Dermis blood vessel endothelial cell (primary cell): ENCODE results near the gene XCL2. TPM values are rescaled to one million over a fixed set of nuclear protein-coding genes. Genes with fewer than 3 reads are reported as not detected.

Source experiments
- DNase-seq: peaks from one replicate; pipeline ENCODE4 v3.0.0; 2010
- total RNA-seq: library from RNA; depleted of rRNA; stranded (reverse); fragments of >200 nt; gene quantifications from 2 replicates; pipeline ENCODE4 v1.2.3, GENCODE V29; 2014

Gene XCL2
- total RNA-seq, 1 donor from 2014 or later, result not detected

DNA sequence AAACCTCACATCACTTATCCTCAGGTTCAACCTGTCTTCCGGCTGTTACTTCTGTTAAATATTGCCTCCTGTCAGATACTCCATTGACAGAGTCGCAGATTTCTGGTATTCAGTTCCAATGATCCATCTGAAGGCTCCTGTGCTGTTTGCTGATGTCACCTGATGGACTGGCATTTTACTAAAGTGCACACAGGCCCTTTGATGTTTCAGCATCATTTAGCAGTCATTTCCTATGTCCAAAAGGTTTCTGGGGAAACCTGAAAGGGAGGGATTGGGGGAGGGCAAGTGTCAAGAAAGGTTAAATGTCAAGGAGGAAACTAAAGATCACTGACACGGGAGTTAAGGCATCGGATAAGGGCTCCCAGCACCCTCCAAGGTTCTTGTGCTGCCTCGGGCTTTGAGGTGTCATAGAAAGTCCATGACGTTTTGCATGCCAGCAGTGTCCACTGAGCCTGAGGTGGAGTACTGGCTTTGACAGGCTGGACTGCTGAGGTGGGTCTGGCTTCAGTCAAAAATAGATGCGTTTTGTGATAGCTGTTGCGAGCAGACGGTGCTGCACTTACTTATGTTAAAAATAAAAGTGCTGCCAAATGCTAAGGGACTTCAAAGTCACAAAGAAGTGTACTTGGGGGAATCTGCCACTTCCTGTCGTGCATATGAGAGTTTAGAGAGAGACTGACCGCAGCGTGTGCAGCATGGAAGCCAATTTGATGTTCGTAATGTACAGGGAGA is 30.8 kb downstream of the XCL2 start:
- DNase-seq, result no peak

DNA sequence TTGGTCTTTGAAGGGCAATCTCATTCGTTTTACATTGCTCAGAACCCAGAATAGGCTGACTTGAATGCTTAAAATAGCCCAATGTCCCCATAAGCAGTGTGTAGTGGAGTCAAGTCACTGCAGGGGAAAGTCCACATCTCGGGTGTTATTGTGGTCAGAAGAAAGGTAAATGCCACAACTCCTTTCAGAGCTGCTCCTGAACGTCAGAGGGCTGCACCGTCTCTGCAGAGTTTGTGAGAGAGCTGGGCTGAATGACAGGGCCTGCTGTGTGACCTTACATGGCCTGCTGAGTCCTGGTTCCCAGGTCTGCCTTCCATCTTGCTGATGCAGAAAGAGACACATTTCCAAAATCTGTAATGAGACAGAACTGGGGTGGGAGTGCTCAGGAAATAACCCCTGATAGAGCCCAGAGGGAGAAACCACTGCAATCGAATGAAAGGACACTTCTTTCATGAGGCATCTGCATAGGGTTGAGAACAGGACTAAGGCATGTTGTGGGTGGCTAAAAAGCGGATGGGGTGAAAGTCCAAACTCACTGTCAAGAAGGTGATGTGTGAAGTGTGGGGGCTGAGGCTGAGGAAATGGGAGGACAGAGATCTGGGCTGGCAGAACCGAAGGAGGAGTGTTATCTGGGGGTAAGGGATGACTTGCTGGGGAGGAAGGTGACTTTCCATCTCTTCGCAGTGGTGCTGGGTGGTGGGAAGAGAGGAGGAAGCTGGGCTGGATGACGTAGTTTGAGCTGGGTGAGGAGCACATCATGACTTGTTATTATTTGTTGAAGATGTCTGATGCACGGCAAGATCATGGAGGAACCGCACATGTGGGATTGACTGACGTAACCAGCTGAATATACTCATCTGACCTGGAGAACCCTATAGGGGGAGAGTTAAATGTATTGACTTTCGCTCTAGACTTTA is 33.7 kb downstream of the XCL2 start:
- DNase-seq, result no peak

DNA sequence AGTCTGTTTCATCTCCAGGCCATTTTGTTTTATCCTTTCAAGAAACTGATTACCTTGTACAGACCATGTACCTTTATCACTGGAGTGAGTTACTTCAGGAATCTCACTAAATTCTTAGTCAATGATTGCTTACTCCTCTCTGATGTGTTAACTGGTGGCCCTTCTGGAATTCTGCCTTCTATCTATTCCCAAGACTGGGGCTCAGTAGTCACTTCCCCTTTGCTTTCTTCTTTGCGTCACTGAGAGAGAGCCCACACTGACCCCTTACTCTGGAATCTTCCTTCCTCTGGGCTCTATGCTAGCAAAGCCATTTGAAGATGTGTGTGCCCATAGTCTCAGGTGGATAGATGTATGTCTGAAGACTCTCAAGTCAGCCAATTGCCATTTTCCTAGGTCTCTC is 34.6 kb downstream of the XCL2 start:
- DNase-seq, result no peak

DNA sequence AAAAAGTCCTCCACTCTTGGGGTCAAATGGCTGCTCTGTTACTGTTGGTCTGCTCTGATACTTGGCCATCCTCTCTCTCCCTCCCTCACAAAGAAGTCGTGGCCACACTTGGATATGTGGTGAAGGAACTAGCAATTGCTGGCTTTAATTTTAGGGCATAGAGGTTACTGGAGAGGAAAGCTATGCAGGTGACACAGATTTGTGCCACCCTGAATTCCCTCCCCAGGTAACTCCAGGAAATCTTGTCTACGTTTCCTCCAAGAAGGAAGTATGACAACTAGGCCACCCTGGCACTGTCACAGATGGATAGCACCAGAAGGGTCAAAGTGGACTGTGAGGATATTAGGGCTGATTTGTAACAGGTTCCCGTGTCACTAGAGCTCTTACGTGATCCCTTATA is 36.0 kb downstream of the XCL2 start:
- DNase-seq, result no peak

DNA sequence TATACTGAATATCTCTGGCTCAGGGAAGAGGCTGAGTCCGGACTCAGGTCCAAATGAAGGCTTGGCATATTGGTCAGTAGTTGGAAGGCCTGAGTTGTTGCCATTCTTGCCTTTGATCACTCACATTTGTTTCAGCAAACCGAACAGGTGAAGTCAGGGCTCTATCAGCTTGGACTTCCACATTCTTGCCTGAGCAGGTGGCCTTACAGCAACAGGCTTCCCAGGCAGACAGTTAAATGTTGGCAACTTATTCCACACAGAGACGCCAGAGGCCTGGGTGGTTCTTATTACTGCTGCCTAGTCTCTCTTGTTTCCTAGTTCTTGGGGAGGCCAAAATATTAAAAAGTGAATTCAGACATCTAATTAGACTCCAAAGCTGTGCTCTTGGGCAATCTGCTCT is 36.6 kb downstream of the XCL2 start:
- DNase-seq, result no peak

DNA sequence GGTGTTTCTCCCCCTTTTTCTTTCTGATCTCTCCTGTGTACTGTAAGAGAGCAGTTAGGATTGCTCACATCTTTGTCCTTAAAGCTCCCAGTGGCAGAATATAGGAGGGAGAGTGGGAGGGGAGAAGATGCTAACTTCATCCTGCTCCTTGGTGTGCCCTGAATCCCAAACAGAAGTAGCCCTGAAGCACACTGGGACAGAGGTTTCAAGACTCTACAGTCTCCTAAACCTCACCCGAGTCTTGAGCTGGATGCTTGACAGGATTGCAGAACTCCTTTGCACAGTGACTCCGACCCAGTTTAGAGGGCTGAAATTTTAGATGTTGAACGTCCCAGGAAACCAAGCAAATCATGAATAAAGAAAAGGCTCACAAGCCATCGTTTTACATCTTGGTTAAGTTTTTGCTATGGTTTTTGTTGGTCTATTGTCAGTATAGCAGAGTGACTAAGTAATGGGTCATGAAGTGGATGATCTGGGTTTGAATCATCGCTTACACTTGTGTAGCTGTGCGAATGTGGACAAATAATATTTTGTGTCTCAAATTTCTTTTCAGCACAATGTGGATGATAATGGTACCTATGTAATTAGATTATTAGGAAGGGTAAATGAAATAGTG is 37.5 kb downstream of the XCL2 start:
- no peak for DNase-seq

DNA sequence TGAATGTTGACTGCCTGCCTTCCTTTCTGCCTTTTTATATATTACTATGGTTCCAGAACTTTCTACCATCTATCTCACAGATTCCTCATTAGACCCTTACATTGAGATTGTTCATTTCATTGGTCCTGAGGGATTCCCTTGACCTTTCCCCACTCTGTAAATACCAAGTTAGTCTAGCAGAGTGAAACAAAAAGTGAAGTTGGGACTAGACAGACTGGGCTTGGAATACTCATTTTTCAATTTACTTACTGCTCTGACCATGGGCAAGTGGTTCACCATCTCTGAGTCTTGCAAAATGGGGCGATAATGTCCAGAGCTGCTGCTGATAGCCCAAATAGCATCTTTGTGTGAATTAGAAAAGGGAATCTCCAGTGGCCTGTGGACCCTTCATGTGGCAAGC is 38.8 kb downstream of the XCL2 start:
- no peak for DNase-seq

DNA sequence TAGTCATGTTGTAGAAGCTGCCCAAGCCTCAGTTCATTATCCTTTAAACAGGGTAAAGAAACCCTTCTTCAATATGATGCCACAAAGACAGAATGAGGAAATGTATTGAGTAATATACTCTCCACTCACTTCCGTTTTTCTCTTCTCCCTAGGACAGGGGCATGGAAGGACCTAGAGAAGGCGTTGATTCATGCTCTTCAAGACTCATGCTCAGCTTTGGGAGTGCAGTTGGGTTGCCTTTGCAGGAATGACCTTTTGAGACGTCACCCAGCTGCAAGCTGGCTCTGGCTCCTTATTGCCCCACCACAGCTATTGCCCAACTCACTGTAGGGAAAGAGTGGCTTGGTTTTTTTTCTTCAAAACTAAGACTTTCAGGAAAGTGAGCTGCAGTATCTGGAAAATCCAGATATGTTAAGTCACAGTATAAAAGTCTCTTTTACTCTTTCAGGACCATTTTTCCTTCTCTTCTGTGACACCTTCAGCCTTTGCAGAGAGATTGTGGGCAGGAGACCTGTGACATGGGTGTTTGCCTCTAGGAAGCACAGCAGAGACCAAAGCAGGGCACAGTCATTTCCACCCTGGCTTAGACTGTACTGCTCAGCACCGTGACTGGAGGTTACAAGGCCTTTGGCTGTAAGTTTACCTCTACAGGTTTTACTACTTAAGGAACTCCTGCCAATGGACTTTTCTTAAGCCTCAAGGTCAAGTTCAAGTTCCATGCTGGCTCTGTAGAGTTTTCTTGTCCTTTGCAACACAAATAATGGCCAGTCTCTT is 39.5 kb downstream of the XCL2 start:
- no peak for DNase-seq

DNA sequence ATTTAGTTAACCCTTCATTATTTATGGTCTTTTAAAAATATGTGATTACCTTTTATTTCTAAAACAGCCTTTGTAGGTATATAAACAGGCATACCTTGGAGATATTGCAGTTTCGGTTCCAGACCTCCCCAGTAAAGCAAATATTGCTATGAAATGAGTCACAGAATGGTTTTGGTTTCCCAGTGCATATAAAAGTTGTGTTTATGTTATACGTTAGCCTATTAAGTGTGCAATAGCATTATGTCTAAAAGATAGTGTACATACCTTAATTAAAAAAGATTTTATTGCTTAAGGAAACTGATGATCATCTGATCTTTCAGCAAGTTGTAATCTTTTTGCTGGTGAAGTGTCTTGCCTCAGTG is 44.1 kb downstream of the XCL2 start:
- no peak for DNase-seq

DNA sequence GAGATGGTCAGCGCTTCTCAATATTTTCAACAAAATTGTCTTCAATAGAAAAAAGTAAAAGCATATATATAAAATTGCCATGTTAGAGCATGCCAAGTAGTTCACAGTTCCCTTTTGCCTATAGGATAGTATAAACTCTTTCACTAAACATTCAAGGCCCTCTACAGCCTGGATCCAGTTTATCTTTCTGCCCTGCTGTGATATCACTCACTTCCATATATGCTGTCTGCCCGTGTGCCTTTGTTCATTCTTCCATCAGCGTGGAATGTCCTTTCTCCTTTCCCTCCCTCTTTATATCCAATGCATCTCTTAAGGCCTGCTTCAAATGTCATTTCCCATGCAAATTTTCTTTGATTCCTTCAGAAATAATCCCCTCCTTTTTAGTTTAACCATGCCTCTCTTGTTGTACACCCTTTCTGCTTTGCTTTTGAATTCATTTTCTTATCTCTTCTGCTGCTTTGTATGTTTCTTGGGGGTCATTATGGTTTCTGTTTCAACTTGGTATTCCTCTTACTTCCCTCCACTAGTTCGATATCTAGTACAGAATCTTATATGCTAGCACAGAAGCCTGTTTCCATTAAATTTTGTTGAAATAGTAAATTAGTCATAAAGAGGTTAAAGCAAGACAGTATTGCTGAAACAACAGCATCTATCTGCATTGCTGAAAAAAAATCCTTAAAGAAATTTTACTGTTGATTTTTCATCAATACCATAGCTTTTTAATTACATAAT is 44.7 kb downstream of the XCL2 start:
- no peak for DNase-seq

DNA sequence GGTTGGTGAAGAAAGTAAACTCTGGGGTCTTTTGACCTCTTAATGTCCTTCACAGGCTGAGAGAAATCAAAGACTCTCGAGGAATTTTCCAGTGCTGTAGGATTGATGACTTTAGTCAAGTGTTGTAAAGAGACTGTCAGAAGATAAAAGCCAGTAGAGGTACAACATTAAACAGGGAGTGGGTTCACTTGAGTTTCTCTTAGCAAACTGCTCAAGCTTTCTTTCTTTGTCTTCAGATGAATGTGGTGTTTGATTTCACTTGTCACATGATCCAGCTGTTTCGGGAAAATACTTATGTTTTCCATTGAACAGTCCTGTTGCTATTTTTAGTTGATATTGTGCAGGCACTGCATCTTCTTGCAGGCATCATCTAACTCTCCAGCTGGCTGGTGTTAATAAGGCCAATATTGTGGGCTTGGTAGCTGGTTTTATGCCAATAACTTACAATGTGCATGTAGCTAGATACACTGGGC is 45.6 kb downstream of the XCL2 start:
- no peak for DNase-seq

DNA sequence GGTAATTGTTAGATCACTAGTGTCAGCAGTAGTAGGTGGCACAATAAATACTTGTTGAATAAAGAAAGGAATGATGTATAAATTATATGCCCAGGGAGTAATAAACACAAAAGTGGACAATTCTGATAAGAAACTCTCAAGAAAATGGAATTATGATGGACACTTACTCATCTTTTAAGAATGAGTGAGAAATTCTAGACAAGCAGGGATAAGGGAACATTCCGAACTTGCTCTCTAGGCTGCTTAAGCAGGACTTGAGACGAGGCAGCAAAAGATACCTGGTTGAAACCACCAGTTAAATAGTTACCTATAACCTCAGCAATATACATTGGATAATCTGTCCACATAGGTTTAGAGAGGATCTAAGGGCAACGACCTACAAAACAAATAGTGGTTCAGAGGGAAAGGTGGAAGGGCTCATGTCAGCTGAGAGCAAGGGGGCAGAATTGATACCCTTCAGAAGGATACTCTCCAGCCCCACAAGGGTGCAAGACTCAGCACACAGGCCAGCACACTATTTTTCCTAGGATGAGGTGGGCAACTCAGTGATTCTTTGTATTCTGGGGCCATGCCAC is 46.3 kb downstream of the XCL2 start:
- DNase-seq, result no peak

DNA sequence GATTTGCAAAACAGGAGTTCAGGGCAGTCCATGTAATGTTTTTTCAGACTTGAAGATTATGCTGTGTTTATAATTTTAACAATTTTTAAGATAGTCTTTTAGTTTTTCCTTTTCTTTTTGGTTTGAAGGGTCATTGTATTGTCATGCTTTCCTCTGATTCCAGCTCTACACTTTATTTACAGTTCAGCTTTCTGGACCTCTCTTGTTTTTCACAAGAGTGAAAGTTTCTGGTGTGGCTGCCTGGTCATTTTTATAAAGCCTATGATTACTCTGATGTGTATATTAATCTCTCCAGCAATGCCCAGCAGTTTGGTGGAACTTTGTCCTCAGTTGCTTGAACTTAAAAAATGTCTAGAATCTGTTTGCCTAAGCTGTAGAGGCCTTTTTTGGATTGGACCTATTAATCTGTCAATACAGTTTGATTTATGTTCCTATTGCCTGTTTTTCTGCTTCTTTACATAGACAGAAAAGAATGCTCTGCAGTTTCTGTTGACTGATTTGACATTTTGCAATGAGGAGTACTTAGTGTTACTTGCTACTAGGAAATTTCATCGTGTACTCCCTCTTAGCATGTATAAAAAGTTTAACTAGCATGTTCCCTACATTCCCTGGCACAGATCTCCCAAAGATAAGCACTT is 52.2 kb downstream of the XCL2 start:
- DNase-seq, result no peak

Other genes starting within 250 kb of the XCL2 start
- gene XCL1, start 32.6 kb upstream of the XCL2 start, total RNA-seq, result not detected in 2 replicates
- not detected in 2 replicates for gene DPT, start 185.2 kb upstream of the XCL2 start, total RNA-seq